CD4-positive, alpha-beta T cell treated with Interleukin-4 for 4 hours (primary cell): Measurements from ENCODE around the gene ARAP2.

Experiments
- DNase-seq: peaks from one replicate; pipeline ENCODE4 v3.0.0-alpha.2; 2020

Gene ARAP2

GRCh38 chr4:36244257-36245082 lies at the start of gene ARAP2:
Gene ARAP2 (minus strand): TSS chr4:36244514. CDS start chr4:36229486, 15,028 bp downstream.
- DNase-seq, result peak; percentile 80

GRCh38 chr4:36292556-36293188 lies 48.4 kb upstream of the ARAP2 start:
- no peak for DNase-seq

- no peak for DNase-seq
Observed at GRCh38 chr4:36290641-36291040, 46.3 kb upstream of the ARAP2 start.

DNA sequence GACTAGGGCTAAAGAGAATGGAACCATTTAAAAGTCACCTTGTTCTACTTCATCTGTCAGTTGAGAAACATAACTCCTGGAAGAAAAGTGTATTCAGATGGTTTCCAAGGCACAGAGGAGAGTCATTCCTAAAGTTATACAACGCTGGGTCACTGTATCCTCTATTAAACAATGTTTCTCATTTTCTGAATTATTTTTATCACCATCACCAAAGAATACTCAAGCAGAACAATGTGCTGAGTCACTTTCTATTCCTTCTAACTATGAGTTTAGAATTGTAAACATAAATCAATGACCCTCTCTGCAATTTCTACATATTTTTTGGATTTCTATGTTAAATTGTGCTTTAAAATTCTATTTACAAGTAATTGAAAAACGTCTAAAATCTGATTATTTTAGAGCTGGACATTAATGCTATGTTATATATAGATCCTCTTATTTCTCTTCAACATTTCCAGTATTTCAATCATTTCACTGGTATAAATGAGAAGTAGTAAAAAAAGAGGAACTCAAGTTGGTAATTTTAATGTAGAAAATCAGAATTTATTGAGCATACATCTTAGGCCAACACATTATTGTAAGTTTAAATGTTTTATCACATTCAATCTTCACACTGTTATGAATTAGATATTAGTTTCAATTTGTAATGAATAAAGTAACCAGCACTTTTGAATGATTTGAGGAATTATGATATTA lies 44.6 kb upstream of the ARAP2 start:
- no peak for DNase-seq

DNA sequence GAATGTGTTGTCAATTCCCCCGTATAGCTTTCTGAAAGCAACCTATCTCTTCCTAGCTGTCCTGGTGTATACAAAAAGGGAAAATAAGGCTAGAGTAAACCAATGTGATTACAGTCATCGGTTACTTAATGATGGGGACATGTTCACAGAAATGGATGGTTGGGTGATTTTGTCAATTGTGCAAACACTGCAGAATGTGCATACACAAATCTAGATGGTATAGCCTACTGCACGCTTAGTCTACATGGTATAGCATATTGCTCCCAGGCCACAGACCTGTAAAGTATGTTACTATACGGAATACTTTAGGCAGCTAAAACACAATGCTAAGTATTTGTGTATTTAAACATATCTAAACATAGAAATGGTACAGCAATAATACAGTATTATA lies 42.2 kb upstream of the ARAP2 start:
- DNase-seq, result no peak

DNA sequence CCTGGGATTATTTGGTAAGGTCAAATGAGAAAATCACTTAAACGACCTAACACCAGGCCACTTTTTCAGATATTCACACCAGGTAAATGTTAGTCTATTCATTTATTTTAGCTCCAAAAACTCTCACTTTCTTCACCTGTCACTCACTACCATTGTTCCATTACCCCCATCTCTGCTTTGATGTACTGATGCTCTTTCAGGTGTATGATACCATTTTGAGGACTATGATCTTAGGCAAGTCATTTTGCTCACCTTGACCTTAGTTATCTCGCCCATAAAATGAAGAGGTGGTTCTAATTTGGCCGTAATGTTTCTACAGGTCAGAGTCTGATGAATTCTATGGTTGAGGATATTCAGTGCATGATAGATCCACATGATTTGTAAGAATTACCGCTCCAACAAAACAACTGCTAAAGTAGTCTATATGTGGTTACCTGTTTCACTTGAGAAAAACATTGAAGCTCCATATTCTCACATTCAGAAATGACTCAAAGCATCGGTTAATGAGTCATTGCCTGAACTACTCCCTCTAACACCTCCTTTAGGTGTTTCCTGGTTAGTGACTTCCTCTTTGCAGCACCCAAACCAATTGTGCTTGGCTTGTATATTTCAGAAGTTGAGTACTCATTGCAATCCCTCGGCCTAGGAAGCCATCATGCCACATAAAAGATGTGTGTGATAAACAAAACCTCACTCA lies 41.6 kb upstream of the ARAP2 start:
- peak; percentile 96 for DNase-seq

GRCh38 chr4:36283912-36284465 lies 39.7 kb upstream of the ARAP2 start:
- no peak for DNase-seq

DNA sequence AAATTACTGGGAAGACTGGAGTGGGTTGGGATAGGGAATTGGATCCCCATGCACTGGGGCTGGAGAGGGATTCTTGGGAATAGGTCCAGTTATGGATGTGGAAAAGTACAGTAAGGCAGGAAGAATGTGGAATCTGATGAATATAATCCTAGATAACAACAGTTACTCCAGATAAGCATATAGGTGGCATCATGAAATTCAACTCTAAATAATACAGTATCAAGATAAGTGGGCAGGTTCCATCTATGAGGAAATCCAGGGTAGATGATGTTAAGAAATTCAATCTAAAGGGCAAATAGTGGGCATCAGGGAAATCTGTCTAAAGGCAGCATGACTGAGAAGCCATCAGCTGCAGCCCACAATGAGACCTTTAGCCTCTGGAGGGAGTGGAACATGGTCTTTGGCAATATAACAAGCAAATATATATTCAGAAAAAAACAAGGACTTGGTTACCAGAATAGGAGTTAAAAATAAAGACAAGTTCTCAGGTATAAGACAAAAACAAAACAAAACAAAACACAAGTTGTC lies 38.3 kb upstream of the ARAP2 start:
- no peak for DNase-seq

DNA sequence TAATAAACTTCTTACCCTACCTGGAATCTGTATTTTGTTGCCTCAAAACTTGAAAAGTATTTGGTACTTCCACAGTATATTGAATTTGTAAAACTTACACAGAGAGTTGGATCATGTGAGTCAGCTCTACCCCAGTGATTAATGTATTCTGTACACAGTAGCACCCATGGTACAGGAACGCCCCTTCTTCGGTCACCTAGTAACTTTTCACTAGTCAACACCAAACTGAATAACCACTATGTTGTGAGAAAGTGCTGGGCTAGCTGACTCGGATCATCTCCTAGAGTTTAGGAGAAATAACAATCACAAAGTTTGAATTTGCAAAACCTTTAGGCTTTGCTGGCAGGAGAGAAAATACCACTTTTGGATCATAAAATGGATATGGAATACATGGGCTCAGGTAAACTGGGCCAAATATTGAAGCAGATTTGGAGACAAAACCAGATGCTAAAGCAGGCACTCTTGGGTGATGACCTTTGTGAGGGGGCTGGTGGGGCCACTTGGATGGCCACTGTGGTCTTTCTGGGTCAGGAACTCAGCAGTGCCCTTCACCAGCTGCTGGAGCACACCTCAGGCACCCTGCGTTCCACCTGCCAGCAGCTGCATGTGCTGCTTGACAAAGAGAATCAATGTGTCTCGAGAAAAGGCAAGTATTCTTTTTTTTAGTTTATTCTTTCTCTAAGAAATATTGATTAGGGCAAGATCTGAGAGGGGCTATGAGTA lies 37.2 kb upstream of the ARAP2 start, which contains the start of gene DTHD1:
Gene DTHD1 (plus strand): TSS at position 233 of the 723 bp plus-strand sequence. CDS start 143 bp downstream, at position 376.
- peak; percentile 84 for DNase-seq

GRCh38 chr4:36280555-36280954 lies 36.2 kb upstream of the ARAP2 start:
- DNase-seq, result no peak

DNA sequence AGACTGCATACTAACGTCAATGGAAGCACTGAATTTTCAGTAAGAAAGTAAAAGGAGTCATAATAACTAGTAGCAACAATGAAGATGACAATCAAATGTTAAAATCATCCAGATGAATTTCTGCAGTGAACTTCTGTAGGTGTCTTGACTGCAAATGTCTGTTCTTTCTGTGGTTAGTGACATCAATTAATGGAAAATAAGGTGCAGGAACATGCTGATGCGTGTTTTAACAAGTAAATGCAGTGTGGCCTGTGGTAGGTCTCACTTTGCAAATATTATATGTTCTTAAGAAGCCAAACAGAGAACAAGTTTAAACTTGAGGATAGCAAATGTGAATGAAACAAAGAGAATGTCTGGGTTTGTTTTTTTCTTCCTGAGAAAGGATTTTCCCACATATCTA lies 34.5 kb upstream of the ARAP2 start:
- peak; percentile 60 for DNase-seq

GRCh38 chr4:36277533-36277932 lies 33.2 kb upstream of the ARAP2 start:
- DNase-seq, result no peak

DNA sequence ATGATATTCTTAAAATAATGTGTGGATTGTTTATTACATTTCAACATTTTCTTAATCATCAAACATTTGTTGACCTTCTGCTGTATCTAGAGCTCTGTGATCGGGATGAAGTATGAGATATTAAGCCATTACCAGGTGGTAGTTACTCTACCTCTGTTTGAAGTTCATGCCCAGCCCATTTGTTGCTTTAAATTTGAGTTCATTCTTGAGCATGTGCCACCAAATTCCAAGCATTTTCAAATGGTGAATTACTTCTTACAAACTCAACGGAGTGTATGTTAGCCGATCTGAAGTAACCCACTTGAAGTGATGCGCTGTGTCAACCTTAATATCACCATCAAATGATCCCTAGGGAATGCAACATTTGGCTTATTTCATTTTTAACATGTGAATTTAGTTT lies 29.8 kb upstream of the ARAP2 start:
- DNase-seq, result no peak

DNA sequence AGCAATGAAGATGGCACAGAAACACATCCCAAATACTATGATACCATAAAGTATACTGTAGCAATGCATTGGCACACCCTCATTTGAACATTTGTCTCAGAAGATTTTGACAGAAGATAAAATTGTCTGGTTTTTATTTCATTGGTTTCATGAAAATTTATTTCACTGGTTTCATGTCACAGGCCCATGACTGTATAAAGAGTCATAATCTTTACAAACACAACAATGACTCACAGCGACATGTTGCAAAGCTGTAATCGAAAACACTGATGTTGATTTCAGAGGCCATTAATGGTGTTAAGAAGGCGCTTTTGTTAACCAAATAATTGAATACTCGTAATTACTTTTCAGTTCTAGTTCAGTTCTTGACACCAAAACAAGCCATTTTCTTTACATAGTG lies 29.0 kb upstream of the ARAP2 start:
- no peak for DNase-seq

- DNase-seq, result no peak
Observed at GRCh38 chr4:36269533-36270173, 25.3 kb upstream of the ARAP2 start.

- DNase-seq, result peak; percentile 86
Observed at GRCh38 chr4:36269101-36269500, 24.8 kb upstream of the ARAP2 start.

- DNase-seq, result no peak
Observed at GRCh38 chr4:36267486-36268268, 23.4 kb upstream of the ARAP2 start.

DNA sequence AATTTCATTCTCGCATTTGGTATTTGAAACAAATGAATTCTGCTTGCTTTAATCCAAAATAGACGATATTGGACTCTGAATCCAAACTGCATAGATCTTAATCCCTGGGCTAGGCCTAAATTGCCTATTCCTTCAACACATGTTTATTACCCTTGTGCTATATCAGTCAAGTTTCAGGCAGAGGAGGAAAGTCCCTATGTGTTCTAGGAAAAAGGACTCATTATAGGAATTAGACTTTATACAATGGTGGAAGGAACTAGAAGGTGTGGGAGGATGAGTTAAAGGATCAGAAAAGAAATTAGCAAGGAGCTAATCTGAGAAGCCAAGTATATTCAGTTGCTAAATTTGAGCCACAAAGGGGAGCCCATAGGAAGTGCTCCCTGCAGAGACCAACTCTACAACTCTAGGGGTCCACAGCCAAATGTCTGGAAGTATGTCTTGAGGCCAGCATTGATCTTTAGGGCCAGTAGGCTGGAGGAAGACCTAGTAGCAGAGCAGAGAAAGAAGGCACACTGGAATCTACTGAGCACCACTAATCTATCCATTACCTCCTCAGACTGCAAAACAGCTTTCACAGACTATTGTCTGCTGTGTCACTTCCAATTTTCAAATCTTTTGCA lies 20.0 kb upstream of the ARAP2 start:
- no peak for DNase-seq

GRCh38 chr4:36260731-36261130 lies 16.4 kb upstream of the ARAP2 start:
- DNase-seq, result no peak

DNA sequence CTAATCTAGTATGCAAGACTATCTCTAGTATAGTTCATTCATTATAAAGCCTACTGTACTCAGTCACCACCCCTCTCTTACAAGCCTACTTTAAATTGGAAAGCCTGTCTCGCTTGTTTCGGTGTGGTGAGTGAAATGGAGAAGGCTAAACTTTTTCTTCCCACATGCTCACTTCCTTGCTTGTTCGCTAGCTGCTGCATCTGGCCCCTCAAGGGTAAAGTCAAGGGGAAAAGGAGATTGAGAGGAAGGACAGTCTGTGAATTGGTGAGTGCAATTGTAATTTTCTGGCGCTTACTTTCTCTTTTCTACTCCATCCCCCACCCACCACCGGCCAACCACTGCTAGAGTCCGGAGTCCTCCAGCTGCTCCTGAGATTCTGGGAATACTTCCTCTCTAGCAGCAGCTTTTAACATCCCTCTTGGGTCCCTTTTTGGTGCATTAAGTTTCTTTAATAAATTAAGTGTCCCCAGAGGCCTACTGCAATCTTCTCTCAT lies 12.1 kb upstream of the ARAP2 start:
- no peak for DNase-seq
